ENCODE data around the gene INPP4A. TPM values are rescaled to one million over a fixed set of nuclear protein-coding genes. Genes with fewer than 3 reads are reported as not detected.

INPP4A gene
- total RNA-seq, 2 donors from 2014 or later = 12.7 to 18.2 TPM

DNA sequence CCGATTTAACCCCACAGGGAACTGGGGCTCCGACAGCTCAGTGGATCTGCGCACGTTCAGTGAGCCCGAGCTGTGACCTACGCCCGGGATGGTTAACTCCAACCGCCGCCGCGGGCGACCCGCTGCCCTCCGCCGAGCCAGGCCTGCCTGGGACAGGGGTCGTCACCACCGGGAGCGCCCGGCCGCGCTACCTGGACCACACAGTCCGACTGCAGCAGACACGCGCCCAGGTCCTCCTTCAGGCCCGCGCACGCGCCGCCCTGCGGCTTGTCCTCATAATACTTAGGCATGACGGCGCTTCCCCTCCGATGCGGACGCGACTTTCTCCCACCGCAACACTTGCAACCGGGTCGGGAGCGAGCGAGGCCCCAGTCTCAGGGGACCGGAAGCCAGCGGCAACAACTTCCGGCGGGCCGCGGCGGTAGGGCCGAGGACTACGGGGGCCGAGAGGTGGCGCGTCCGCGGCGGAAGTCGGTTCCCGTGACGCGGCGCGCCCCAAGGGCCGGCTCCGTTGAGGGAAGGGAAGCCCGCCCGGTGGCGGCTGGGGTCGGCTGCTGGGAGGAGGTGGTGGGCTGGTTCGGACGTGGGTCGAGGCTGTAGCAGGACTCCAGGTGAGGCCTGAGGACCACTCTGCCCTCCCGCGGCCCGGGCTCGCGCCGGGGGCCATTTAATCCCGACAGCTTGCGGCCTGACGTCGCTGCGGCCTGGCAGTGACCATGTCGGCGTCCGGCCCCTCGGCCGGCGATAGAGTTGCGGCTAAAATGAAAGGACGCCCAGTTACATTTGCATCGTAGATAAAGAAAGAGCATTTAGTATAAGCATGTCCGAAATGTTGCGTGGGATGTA, 163.7 kb downstream of the INPP4A start, which contains the start of the genes COA5 and UNC50:
COA5 (minus strand) TSS at position 397 of the 846 bp plus-strand sequence; CDS start at position 290, 107 bp downstream.
UNC50 (plus strand) TSS at position 474 of the 846 bp plus-strand sequence. CDS start 1,171 bp downstream, outside the sequence.
- Histone ChIP-seq H3K27me3 (no peaks in the 10 kb centered on the region), H3K4me3 (peak within 1 kb of the TSS; percentile 74 to 93), H3K27ac (peak within 1 kb of the TSS; percentile 95), H3K4me1 (peaks cover 0 to 49% of the 10 kb centered on the region in 2 donors), H3K36me3 (peaks cover 33% of the 10 kb centered on the region), H3K9me3 (no peaks in the 10 kb centered on the region)
- peak; percentile 87 for DNase-seq (ENCODE audit: low spot score)
- TF ChIP-seq, protein P1, sequence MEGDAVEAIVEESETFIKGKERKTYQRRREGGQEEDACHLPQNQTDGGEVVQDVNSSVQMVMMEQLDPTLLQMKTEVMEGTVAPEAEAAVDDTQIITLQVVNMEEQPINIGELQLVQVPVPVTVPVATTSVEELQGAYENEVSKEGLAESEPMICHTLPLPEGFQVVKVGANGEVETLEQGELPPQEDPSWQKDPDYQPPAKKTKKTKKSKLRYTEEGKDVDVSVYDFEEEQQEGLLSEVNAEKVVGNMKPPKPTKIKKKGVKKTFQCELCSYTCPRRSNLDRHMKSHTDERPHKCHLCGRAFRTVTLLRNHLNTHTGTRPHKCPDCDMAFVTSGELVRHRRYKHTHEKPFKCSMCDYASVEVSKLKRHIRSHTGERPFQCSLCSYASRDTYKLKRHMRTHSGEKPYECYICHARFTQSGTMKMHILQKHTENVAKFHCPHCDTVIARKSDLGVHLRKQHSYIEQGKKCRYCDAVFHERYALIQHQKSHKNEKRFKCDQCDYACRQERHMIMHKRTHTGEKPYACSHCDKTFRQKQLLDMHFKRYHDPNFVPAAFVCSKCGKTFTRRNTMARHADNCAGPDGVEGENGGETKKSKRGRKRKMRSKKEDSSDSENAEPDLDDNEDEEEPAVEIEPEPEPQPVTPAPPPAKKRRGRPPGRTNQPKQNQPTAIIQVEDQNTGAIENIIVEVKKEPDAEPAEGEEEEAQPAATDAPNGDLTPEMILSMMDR (IDR thresholded peaks at IDR 0.05) = peak in 1 of 2 donors; percentile 29

DNA sequence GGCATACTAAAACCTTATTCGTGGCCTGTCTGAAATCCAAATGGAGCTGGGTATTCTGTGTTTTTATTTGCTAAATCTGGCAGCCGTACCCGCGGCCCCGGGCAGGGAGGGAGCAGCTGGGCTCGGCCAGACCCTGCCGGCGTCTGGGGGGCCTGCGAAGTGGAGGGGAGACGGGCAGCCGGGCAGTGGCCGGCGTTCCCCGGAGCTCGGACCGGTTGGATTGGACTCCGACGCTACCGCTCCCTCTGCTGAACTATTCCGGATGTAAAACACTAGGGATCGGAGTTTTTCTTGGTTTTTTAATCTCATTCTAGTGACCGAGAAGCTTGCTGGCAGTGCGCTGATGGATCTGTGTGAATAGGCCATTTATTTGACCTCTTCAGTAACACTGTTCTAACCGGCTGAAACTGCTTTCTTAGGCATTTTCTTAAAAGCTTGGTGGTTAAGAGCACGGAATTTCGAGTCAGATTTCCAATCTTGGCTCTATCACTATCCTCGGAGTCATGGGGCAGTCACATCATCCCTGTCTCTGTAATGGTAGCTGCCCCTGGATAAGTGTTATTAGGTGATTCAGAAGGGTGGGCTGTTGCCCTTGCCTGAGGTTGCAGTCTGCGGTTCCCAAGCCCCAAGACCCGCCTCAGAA, 164.4 kb downstream of the INPP4A start:
- H3K9me3 ChIP-seq = no peaks in the 10 kb centered on the region
- peaks cover 41% of the 10 kb centered on the region for H3K36me3 ChIP-seq
- peak overlapping the region; percentile 95 for H3K27ac ChIP-seq
- no peak for DNase-seq (ENCODE audit: low spot score)
- H3K4me3 ChIP-seq = peak overlapping the region; percentile 74 to 93
- TF ChIP-seq, protein P1 (IDR thresholded peaks at IDR 0.05) = no peak
- no peaks in the 10 kb centered on the region for H3K27me3 ChIP-seq
- H3K4me1 ChIP-seq = peaks cover 0 to 49% of the 10 kb centered on the region in 2 donors

DNA sequence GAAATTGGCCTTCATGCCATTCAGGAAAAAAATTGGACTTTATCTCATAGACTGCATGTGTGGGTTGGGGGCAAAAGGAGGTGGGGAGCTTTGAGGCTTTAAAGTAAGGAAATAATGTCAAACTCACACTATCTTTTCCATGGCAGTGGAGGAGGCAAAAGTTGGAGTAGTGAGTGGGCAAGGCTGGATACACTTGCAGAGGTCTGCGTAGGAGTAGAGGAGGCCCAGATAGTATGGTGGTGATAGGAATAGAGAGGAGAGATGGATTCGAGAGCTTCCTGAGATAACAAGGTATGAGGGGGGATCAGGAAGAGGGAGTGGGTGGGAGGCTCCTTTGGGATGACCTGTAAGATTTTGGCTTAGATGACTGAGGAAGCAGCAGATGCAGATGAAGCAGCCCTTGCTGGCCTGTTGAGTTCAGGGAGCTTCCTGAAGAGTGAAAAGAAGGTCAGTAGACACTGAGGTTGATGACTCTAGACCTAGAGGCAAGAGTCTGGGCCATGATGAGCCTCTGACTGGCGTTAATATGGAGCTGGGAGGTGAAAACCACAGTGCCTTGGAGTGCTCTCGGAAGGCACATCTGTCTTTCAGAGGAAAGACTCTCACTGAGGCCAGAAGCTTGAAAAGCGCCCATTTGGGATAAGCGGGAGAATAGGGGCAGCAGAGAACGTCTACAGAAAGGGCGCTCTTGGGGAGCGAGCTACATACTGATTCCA, 169.5 kb downstream of the INPP4A start:
- Histone ChIP-seq H3K27ac (no peak overlapping the region), H3K36me3 (peaks cover 82% of the 10 kb centered on the region), H3K27me3 (no peaks in the 10 kb centered on the region), H3K4me3 (no peak overlapping the region), H3K9me3 (no peaks in the 10 kb centered on the region), H3K4me1 (peaks cover 0 to 27% of the 10 kb centered on the region in 2 donors)
- DNase-seq (ENCODE audit: low spot score) = no peak
- TF ChIP-seq, protein P1 (IDR thresholded peaks at IDR 0.05) = no peak

DNA sequence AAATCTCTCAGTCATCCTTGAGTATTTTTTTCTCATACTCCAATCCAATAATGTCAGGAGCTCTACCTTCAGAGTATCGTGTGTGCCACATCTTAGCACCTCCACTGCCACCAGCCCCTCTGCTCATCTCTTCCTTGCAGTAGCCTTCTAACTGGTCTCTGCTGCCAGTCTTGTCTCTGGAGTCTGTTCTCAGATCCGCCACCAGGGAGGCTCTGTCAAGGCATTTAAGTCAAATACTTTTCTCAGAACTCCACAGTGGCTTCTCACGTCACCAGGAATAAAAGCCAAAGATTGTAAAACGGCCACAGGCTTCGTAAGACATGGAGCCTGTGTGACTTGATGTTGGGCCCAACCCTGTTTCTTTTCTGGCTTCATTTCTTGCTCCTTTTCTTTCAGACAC, 170.8 kb downstream of the INPP4A start:
- TF ChIP-seq, protein P1 (IDR thresholded peaks at IDR 0.05) = no peak
- Histone ChIP-seq H3K27me3 (no peaks in the 10 kb centered on the region), H3K4me3 (no peak overlapping the region), H3K9me3 (no peaks in the 10 kb centered on the region), H3K4me1 (peaks cover 0 to 14% of the 10 kb centered on the region in 2 donors), H3K27ac (no peak overlapping the region), H3K36me3 (peaks cover 79% of the 10 kb centered on the region)
- DNase-seq (ENCODE audit: low spot score) = no peak

DNA sequence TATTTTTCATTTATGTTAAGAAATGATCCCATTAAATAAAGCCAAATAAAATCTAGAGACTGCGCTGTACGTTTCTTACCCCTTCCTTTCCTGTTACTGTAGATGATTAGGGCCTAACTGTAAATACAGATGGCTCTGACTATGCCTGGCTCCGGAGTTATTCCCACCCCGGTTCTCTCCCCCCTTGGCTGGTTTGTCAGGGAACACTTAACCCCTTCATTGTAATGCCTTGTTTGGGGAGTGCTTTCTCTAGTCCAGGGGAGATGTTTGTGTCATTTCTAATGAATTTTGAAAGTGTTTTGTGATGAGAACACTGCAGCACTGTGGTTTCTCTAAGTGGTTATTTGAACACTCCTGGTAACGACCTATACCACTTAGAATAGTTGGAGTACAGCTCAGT, 172.5 kb downstream of the INPP4A start:
- no peaks in the 10 kb centered on the region for H3K9me3 ChIP-seq
- no peak for DNase-seq (ENCODE audit: low spot score)
- no peaks in the 10 kb centered on the region for H3K4me1 ChIP-seq
- H3K36me3 ChIP-seq = peaks cover 70% of the 10 kb centered on the region
- no peak overlapping the region for H3K27ac ChIP-seq
- no peak overlapping the region for H3K4me3 ChIP-seq
- TF ChIP-seq, protein P1 (IDR thresholded peaks at IDR 0.05) = no peak
- no peaks in the 10 kb centered on the region for H3K27me3 ChIP-seq

All from right atrium auricular region (tissue), 2 donors.